ENCODE results near the gene HIVEP2. TPM values are rescaled to one million over a fixed set of nuclear protein-coding genes. Genes with fewer than 3 reads are reported as not detected.

The HIVEP2 gene
- total and polyA plus RNA-seq, 2 of the 4 experiments (the other 2 are of a cell fraction), result 4.3 to 11.3 TPM

DNA sequence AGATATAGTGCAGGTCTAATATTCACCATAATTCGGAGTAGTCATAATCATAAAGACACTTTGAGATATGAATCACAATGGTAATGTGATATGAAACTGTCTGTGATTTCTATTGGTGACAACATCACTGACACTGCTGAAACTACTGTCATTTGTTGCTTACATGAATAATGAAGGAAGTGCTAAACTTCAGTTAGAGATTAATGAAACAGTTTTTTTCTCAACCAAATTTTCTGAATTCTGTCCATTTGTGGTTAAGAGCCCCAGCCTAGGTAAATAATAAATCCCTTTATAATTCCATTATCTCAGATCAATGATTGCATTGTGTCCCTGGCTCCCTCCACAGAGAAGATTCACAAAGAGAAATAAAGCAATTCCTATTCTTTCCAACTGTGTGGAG lies 122.6 kb downstream of the HIVEP2 start:
- WGBS, 2 experiments (ENCODE audit: extremely low coverage in 2 of 2, insufficient read length in 1 of 2), result no CpG with 5 or more reads among the region's 1 CpG
- ChIA-PET POLR2A (ENCODE audit: unreplicated experiment) (no interaction called here), CTCF (no interaction called here)
- Histone ChIP-seq H3K4me2 (ENCODE audit: low read depth, low read length) (no peak overlapping the region), H2BK5ac (ENCODE audit: low read depth, low read length, poor library complexity, severe bottlenecking) (no peak overlapping the region), H2AK5ac (ENCODE audit: low read depth, low read length) (no peak overlapping the region), H3K4me1 (ENCODE audit: control insufficient read depth, insufficient read depth, low read length) (peaks cover 15% of the 10 kb centered on the region), H3K27me3 (ENCODE audit: control insufficient read depth, insufficient read depth, low read length) (no peaks in the 10 kb centered on the region), H2AK9ac (replicated peaks; ENCODE audit: low read depth, low read length, poor library complexity) (no peak overlapping the region), H4K20me1 (ENCODE audit: insufficient read depth, low read length) (no peaks in the 10 kb centered on the region), H3K4ac (ENCODE audit: low read depth, low read length) (no peak overlapping the region), H3K79me1 (ENCODE audit: low read depth in 1 of 2, low read length in 2 of 2) (peaks cover 31 to 52% of the 10 kb centered on the region in 2 experiments), H3K9me3 (ENCODE audit: control insufficient read depth, insufficient read depth, low read length) (no peaks in the 10 kb centered on the region), H4K5ac (ENCODE audit: low read depth, low read length) (no peak overlapping the region), H4K91ac (ENCODE audit: insufficient read depth, low read depth, low read length) (no peak overlapping the region), H3K4me3 (ENCODE audit: insufficient read depth, low read depth, low read length) (no peak overlapping the region), H2AFZ (replicated peaks; ENCODE audit: low read length, poor library complexity) (no peak overlapping the region), H3K14ac (replicated peaks; ENCODE audit: low read depth, low read length) (no peak overlapping the region), H3K18ac (ENCODE audit: low read depth, low read length) (no peak overlapping the region), H3K9ac (ENCODE audit: low read depth, low read length) (no peak overlapping the region), H2BK120ac (ENCODE audit: low read depth, low read length) (no peak overlapping the region), H3K36me3 (ENCODE audit: control insufficient read depth, insufficient read depth, low read length) (peaks cover 2% of the 10 kb centered on the region; the same call in 1 of the 2 replicates), H4K8ac (ENCODE audit: low read depth in 2 of 2, low read length in 2 of 2) (no peak overlapping the region), H2BK15ac (ENCODE audit: low read depth, low read length) (no peak overlapping the region), H2BK20ac (ENCODE audit: low read depth, low read length) (no peak overlapping the region), H3K9me1 (ENCODE audit: insufficient read depth, low read length) (peaks cover 4% of the 10 kb centered on the region; the same call in 1 of the 2 replicates), H3K56ac (ENCODE audit: extremely low read depth, insufficient read depth, low read length) (no peak overlapping the region), H3K27ac (ENCODE audit: insufficient read depth, low read length) (no peak overlapping the region), H3K23ac (ENCODE audit: low read depth, low read length) (no peak overlapping the region)
- no TSS peak for BruUV-seq (replicated peaks)
- ATAC-seq (ENCODE audit: low read depth), result no peak
- in situ Hi-C loops (cut with MboI; ENCODE audit: low sequenced_read_pairs) (no loop called here), intact Hi-C loops (cut with micrococcal nuclease) (no loop called here), dilution Hi-C loops (cut with HindIII; ENCODE audit: low sequenced_read_pairs, unreplicated experiment) (no loop called here)
- no peak for TF ChIP-seq NFE2L2 (IDR thresholded peaks at IDR 0.05; ENCODE audit: low read depth, low read length)
- TF ChIP-seq BHLHE40 (IDR thresholded peaks at IDR 0.05; ENCODE audit: low read depth, low read length), result no peak
- no peak for TF ChIP-seq RAD21 (IDR thresholded peaks at IDR 0.05; ENCODE audit: low read length)
- TF ChIP-seq SMC3 (IDR thresholded peaks at IDR 0.05; ENCODE audit: low read depth, low read length), result no peak
- TF ChIP-seq CEBPB (IDR thresholded peaks at IDR 0.05; ENCODE audit: low read depth, low read length), result no peak
- TF ChIP-seq, protein P1, sequence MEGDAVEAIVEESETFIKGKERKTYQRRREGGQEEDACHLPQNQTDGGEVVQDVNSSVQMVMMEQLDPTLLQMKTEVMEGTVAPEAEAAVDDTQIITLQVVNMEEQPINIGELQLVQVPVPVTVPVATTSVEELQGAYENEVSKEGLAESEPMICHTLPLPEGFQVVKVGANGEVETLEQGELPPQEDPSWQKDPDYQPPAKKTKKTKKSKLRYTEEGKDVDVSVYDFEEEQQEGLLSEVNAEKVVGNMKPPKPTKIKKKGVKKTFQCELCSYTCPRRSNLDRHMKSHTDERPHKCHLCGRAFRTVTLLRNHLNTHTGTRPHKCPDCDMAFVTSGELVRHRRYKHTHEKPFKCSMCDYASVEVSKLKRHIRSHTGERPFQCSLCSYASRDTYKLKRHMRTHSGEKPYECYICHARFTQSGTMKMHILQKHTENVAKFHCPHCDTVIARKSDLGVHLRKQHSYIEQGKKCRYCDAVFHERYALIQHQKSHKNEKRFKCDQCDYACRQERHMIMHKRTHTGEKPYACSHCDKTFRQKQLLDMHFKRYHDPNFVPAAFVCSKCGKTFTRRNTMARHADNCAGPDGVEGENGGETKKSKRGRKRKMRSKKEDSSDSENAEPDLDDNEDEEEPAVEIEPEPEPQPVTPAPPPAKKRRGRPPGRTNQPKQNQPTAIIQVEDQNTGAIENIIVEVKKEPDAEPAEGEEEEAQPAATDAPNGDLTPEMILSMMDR (conservative IDR thresholded peaks at IDR 0.05; ENCODE audit: low read depth, low read length), result no peak
- TF ChIP-seq MAZ (IDR thresholded peaks at IDR 0.05; ENCODE audit: borderline replicate concordance, low read depth, low read length), result no peak
- TF ChIP-seq, protein P2, sequence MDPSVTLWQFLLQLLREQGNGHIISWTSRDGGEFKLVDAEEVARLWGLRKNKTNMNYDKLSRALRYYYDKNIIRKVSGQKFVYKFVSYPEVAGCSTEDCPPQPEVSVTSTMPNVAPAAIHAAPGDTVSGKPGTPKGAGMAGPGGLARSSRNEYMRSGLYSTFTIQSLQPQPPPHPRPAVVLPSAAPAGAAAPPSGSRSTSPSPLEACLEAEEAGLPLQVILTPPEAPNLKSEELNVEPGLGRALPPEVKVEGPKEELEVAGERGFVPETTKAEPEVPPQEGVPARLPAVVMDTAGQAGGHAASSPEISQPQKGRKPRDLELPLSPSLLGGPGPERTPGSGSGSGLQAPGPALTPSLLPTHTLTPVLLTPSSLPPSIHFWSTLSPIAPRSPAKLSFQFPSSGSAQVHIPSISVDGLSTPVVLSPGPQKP (IDR thresholded peaks at IDR 0.05; ENCODE audit: borderline replicate concordance, low read depth, low read length), result no peak
- no peak for TF ChIP-seq RCOR1 (IDR thresholded peaks at IDR 0.05; ENCODE audit: insufficient replicate concordance, low read length)
- TF ChIP-seq FOS (IDR thresholded peaks at IDR 0.05; ENCODE audit: low read depth, low read length), result no peak
- TF ChIP-seq MXI1 (IDR thresholded peaks at IDR 0.05; ENCODE audit: borderline replicate concordance, low read depth, low read length), result no peak
- TF ChIP-seq RFX5 (IDR thresholded peaks at IDR 0.05; ENCODE audit: low read depth, low read length), result no peak
- TF ChIP-seq POLR2A (IDR thresholded peaks at IDR 0.05; ENCODE audit: low read depth, low read length), result no peak
- TF ChIP-seq CHD1 (IDR thresholded peaks at IDR 0.05; ENCODE audit: low read depth, low read length), result no peak
- TF ChIP-seq USF2 (IDR thresholded peaks at IDR 0.05; ENCODE audit: low read depth, low read length), result no peak
- no peak for TF ChIP-seq MAFK (IDR thresholded peaks at IDR 0.05; ENCODE audit: low read depth, low read length)
- DNase-seq, result no peak
